HEK293T (cell line): ENCODE data around the gene PRKAG2.

ENCODE experiments used
- ARNT ChIP-seq: fragments of 450-650 bp; IDR thresholded peaks from 2 replicates; pipeline ENCODE4 v1.6.1; 2017; ENCODE audit warnings: mild to moderate bottlenecking
- BHLHE40 ChIP-seq: fragments of 450-650 bp; IDR thresholded peaks from 2 replicates; pipeline ENCODE4 v1.6.1; 2016; ENCODE audit warnings: mild to moderate bottlenecking, moderate library complexity, borderline replicate concordance
- CTBP1 ChIP-seq: fragments of 450-650 bp; IDR thresholded peaks from 2 replicates; pipeline ENCODE4 v1.6.1; 2016; ENCODE audit warnings: borderline replicate concordance
- ELF4 ChIP-seq: fragments of 450-650 bp; IDR thresholded peaks from 2 replicates; pipeline ENCODE4 v1.6.1; 2017; ENCODE audit warnings: antibody characterized with exemption
- FOXK2 ChIP-seq: fragments of 450-650 bp; IDR thresholded peaks from 2 replicates; pipeline ENCODE4 v1.6.1; 2016; ENCODE audit warnings: mild to moderate bottlenecking
- FOXM1 ChIP-seq: fragments of 450-650 bp; IDR thresholded peaks from 2 replicates; pipeline ENCODE4 v1.6.1; 2017; ENCODE audit warnings: mild to moderate bottlenecking, borderline replicate concordance
- HDGF ChIP-seq: fragments of 450-650 bp; IDR thresholded peaks from 2 replicates; pipeline ENCODE4 v1.6.1; 2017; ENCODE audit warnings: antibody characterized with exemption, borderline replicate concordance
- L3MBTL2 ChIP-seq: fragments of 450-650 bp; conservative IDR thresholded peaks from 2 replicates; pipeline ENCODE4 v1.6.1; 2016; ENCODE audit warnings: mild to moderate bottlenecking
- LEF1 ChIP-seq: fragments of 450-650 bp; IDR thresholded peaks from 2 replicates; pipeline ENCODE4 v1.6.1; 2017; ENCODE audit warnings: mild to moderate bottlenecking, borderline replicate concordance
- SUZ12 ChIP-seq: fragments of 450-650 bp; IDR thresholded peaks from 2 replicates; pipeline ENCODE4 v1.6.1; 2016; ENCODE audit warnings: mild to moderate bottlenecking
- TARDBP ChIP-seq: fragments of 450-650 bp; IDR thresholded peaks from 2 replicates; pipeline ENCODE4 v1.6.1; 2016
- TF ChIP-seq, protein P1 (sequence below): fragments of 450-650 bp; IDR thresholded peaks from 2 replicates; pipeline ENCODE4 v1.6.1; 2016

DNA sequence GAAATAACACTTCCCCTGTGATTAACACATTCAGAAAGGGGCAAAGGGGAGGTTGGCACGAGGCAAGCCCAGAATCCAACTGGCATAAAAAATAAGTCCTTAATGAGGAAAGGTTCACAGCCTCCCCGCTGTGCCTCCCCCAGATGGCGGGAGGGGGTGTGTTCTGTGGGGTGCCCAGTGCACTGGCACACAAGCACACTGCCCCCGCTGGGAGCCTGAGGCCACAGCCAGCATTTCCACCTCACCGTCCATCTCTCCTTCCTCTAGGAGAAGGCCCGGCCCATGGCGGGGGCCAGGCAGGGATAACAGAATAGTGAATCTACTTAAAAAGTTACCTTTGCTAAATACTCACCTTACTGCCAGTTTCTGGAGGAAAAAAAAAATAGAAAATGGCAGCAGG is 43.2 kb downstream of the PRKAG2 start:
- TF ChIP-seq BHLHE40 (no peak), SUZ12 (no peak), HDGF (no peak), ARNT (no peak), TARDBP (no peak), LEF1 (no peak), L3MBTL2 (no peak), ELF4 (no peak), FOXM1 (no peak), CTBP1 (no peak), FOXK2 (no peak)
- TF ChIP-seq, protein P1, sequence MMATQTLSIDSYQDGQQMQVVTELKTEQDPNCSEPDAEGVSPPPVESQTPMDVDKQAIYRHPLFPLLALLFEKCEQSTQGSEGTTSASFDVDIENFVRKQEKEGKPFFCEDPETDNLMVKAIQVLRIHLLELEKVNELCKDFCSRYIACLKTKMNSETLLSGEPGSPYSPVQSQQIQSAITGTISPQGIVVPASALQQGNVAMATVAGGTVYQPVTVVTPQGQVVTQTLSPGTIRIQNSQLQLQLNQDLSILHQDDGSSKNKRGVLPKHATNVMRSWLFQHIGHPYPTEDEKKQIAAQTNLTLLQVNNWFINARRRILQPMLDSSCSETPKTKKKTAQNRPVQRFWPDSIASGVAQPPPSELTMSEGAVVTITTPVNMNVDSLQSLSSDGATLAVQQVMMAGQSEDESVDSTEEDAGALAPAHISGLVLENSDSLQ, result no peak
